Spleen (tissue), 11 donors: ENCODE results near the gene STX4. TPM values are rescaled to one million over a fixed set of nuclear protein-coding genes. Genes with fewer than 3 reads are reported as not detected.

Experiments used
- DNase-seq: peaks from one replicate; pipeline ENCODE4 v3.0.0-alpha.2; 2020
- H3K27ac ChIP-seq, 8 donors: fragments of 200-600 bp; sonication (generic) in 7 of 8; 1 replicate in 4 of 8; 2 replicates in 4 of 8; pipeline versions ENCODE4 v1.5.0 to v1.8.0; 2016 to 2021; ENCODE audit warnings: inconsistent platforms in 4 of 8, mild to moderate bottlenecking in 4 of 8, moderate library complexity in 1 of 8
- H3K27me3 ChIP-seq, 7 donors: fragments of 200-600 bp; sonication (generic) in 6 of 7; replicated peaks in 1 of 7; 1 replicate in 4 of 7; 2 replicates in 3 of 7; pipeline versions ENCODE4 v1.5.0 to v1.8.0; 2016 to 2021; ENCODE audit warnings: inconsistent platforms in 3 of 7, mild to moderate bottlenecking in 1 of 7
- H3K36me3 ChIP-seq, 6 donors: fragments of 200-600 bp; sonication (generic) in 5 of 6; 1 replicate in 4 of 6; 2 replicates in 2 of 6; pipeline versions ENCODE4 v1.5.0 to v1.8.0; 2016 to 2021; ENCODE audit warnings: inconsistent platforms in 2 of 6
- H3K4me1 ChIP-seq, 6 donors: fragments of 200-600 bp; sonication (generic) in 5 of 6; 1 replicate in 3 of 6; 2 replicates in 3 of 6; pipeline versions ENCODE4 v1.5.0 to v1.8.0; 2016 to 2021; ENCODE audit warnings: inconsistent platforms in 3 of 6
- H3K4me3 ChIP-seq, 8 donors: fragments of 200-600 bp; sonication (generic) in 7 of 8; 1 replicate in 4 of 8; 2 replicates in 4 of 8; pipeline versions ENCODE4 v1.5.0 to v1.8.0; 2016 to 2021; ENCODE audit warnings: inconsistent platforms in 4 of 8, mild to moderate bottlenecking in 4 of 8, moderate library complexity in 2 of 8
- H3K9me3 ChIP-seq, 8 donors: fragments of 200-600 bp; sonication (generic) in 7 of 8; 1 replicate in 4 of 8; 2 replicates in 4 of 8; pipeline versions ENCODE4 v1.5.0 to v1.8.0; 2016 to 2021; ENCODE audit warnings: inconsistent platforms in 4 of 8
- CTCF ChIP-seq, 11 experiments: fragments of 200-600 bp in 7 of 11; fragments of 450-650 bp in 4 of 11; sonication (generic) in 4 of 11; IDR thresholded peaks in 8 of 11; conservative IDR thresholded peaks in 3 of 11; 1 replicate in 7 of 11; 2 replicates in 4 of 11; pipeline versions ENCODE4 v1.4.0 to v1.8.0; 2016 to 2021; ENCODE audit warnings: antibody characterized with exemption in 11 of 11, inconsistent platforms in 4 of 11, mild to moderate bottlenecking in 1 of 11
- POLR2A ChIP-seq, 3 donors: fragments of 450-650 bp; IDR thresholded peaks; one replicate each; pipeline ENCODE4 v1.5.1; 2017; ENCODE audit warnings: antibody characterized with exemption in 3 of 3, mild to moderate bottlenecking in 1 of 3
- POLR2AphosphoS5 ChIP-seq, 3 donors: sonication (generic); formaldehyde crosslinking; IDR thresholded peaks; one replicate each; pipeline ENCODE4 v1.5.1; 2017; ENCODE audit warnings: antibody characterized with exemption in 3 of 3
- WGBS, 5 donors: extraction: QIAGEN DNeasy Blood & Tissue Kit in 3 of 5; methylation state at CpG; one replicate each; pipeline versions ENCODE4 v1.1.5 to v1.1.7; 2013 to 2018; 5-methylcytosine and 5-hydroxymethylcytosine counted together
- intact Hi-C: fragments of 100-400 bp; cut with DNase I; formaldehyde crosslinking; loops from one replicate; pipeline ENCODE4 v1.15.0; 2023; ENCODE audit warnings: low total_unique reads
- polyA plus RNA-seq, 3 donors: library from polyadenylated mRNA; stranded (reverse); fragments of 200-250 nt; gene quantifications; one replicate each; pipeline ENCODE4 v1.2.1, GENCODE V29; 2013
- total RNA-seq, 7 donors: library from RNA; depleted of rRNA in 3 of 7; stranded (reverse); fragments of >200 nt in 3 of 7; fragmentation: NEBNext Ultra II Directional in 4 of 7; extraction: Animal tissue kit (Norgen Biotek cat#: 25700) in 4 of 7; gene quantifications; one replicate each; pipeline versions ENCODE4 v1.1.0 to v1.2.1, GENCODE V29; 2016 to 2021
- donor health status: healthy with polysubstance abuse.
- donor health status: DM: no; HTN: no; CAD: no; lungs with moderate emphysema.
- donor health status: DM: no; HTN: no; CAD: no.
- donor health status: Bipolar disorder and iron deficiency.
- donor health status: healthy.
- donor health status: DM: no; HTN: no; CAD: no.
- donor health status: DM: yes; HTN: yes; CAD: no.

Gene STX4
- total and polyA plus RNA-seq, 10 donors: 54.0 to 135 (median 86.9) TPM

GRCh38 chr16:31042866-31043265 is 9.5 kb downstream of the STX4 start:
- H3K9me3 ChIP-seq: no peaks in the 10 kb centered on the region
- WGBS, 5 donors: 90 to 97% (median 94%) methylated on average over 4 to 10 of the region's 10 CpGs
- no peak overlapping the region for H3K4me3 ChIP-seq
- peaks cover 0 to 67% (median 49%) of the 10 kb centered on the region in 6 donors for H3K36me3 ChIP-seq
- intact Hi-C loops: no loop called here
- H3K4me1 ChIP-seq: no peaks in the 10 kb centered on the region
- TF ChIP-seq CTCF (IDR thresholded peaks at IDR 0.05 in 8 of 11, conservative IDR thresholded peaks at IDR 0.05 in 3 of 11): no peak
- peak in 1 of 3 donors; percentile 54 for TF ChIP-seq POLR2AphosphoS5 (IDR thresholded peaks at IDR 0.05)
- TF ChIP-seq POLR2A (IDR thresholded peaks at IDR 0.05): no peak
- no peak overlapping the region for H3K27ac ChIP-seq
- DNase-seq: no peak
- H3K27me3 ChIP-seq: no peaks in the 10 kb centered on the region

- Histone ChIP-seq H3K27ac (no peak overlapping the region), H3K4me3 (no peak overlapping the region), H3K27me3 (no peaks in the 10 kb centered on the region), H3K36me3 (peaks cover 0 to 62% (median 44%) of the 10 kb centered on the region in 6 donors), H3K4me1 (peaks cover 0 to 2% (median 0%) of the 10 kb centered on the region in 6 donors), H3K9me3 (no peaks in the 10 kb centered on the region)
- TF ChIP-seq CTCF (IDR thresholded peaks at IDR 0.05 in 8 of 11, conservative IDR thresholded peaks at IDR 0.05 in 3 of 11) (no peak), POLR2A (IDR thresholded peaks at IDR 0.05) (no peak), POLR2AphosphoS5 (IDR thresholded peaks at IDR 0.05) (no peak)
- DNase-seq: no peak
- WGBS, 5 donors: 89 to 100% (median 95%) methylated on average over 1 of the region's 1 CpG
- intact Hi-C loops: no loop called here
Observed at GRCh38 chr16:31043352-31043751, 10.0 kb downstream of the STX4 start.

- Histone ChIP-seq H3K4me3 (no peak overlapping the region), H3K27me3 (no peaks in the 10 kb centered on the region), H3K36me3 (peaks cover 0 to 55% (median 38%) of the 10 kb centered on the region in 6 donors), H3K27ac (no peak overlapping the region), H3K4me1 (peaks cover 0 to 7% (median 0%) of the 10 kb centered on the region in 6 donors), H3K9me3 (no peaks in the 10 kb centered on the region)
- 86 to 89% (median 88%) methylated on average over 4 of the region's 4 CpGs for WGBS, 5 donors
- TF ChIP-seq CTCF (IDR thresholded peaks at IDR 0.05 in 8 of 11, conservative IDR thresholded peaks at IDR 0.05 in 3 of 11) (no peak), POLR2AphosphoS5 (IDR thresholded peaks at IDR 0.05) (no peak), POLR2A (IDR thresholded peaks at IDR 0.05) (no peak)
- intact Hi-C loops: no loop called here
- no peak for DNase-seq
Observed at GRCh38 chr16:31043898-31044481, 10.6 kb downstream of the STX4 start.

GRCh38 chr16:31050280-31051030 is 17.1 kb downstream of the STX4 start:
- peaks cover 0 to 7% (median 0%) of the 10 kb centered on the region in 6 donors for H3K4me1 ChIP-seq
- no peaks in the 10 kb centered on the region for H3K36me3 ChIP-seq
- intact Hi-C loops: no loop called here
- TF ChIP-seq POLR2A (IDR thresholded peaks at IDR 0.05) (no peak), CTCF (IDR thresholded peaks at IDR 0.05 in 8 of 11, conservative IDR thresholded peaks at IDR 0.05 in 3 of 11) (no peak), POLR2AphosphoS5 (IDR thresholded peaks at IDR 0.05) (no peak)
- WGBS, 5 donors: 86 to 93% (median 88%) methylated on average over 10 of the region's 10 CpGs
- H3K27ac ChIP-seq: no peak overlapping the region
- H3K9me3 ChIP-seq: no peaks in the 10 kb centered on the region
- no peak for DNase-seq
- no peak overlapping the region for H3K4me3 ChIP-seq
- no peaks in the 10 kb centered on the region for H3K27me3 ChIP-seq
